Activated gamma-delta T cell treated with Interleukin-2 at 50 U/mL for 16 hours (primary cell): ENCODE measurements around the gene HSPA1L.
"Not testable (repeated sequence)": the region's sequence is repeated elsewhere in the genome, so short reads cannot be mapped to it uniquely, and the experiment has no call there.

Experiments
- DNase-seq: peaks from one replicate; pipeline ENCODE4 v3.0.0-alpha.2; 2020

HSPA1L gene

GRCh38 chr6:31811645-31812044 is 3.4 kb downstream of the HSPA1L start:
- DNase-seq = no peak

GRCh38 chr6:31808599-31808998 is 6.5 kb downstream of the HSPA1L start:
- DNase-seq = not testable (repeated sequence)

- peak; percentile 95 for DNase-seq
Observed at GRCh38 chr6:31806470-31807272, 8.4 kb downstream of the HSPA1L start, which contains the start of gene LSM2. LSM2 (minus strand) TSS chr6:31806966; CDS start chr6:31806757, 209 bp downstream.

- DNase-seq = no peak
Observed at GRCh38 chr6:31805939-31806469, 9.1 kb downstream of the HSPA1L start.

- not testable (repeated sequence) for DNase-seq
Observed at GRCh38 chr6:31801031-31801927, 13.8 kb downstream of the HSPA1L start.

- DNase-seq = no peak
Observed at GRCh38 chr6:31799781-31800180, 15.3 kb downstream of the HSPA1L start.

GRCh38 chr6:31797588-31797987 is 17.5 kb downstream of the HSPA1L start:
- DNase-seq = peak; percentile 44

GRCh38 chr6:31796993-31797385 is 18.1 kb downstream of the HSPA1L start:
- no peak for DNase-seq

GRCh38 chr6:31795616-31796298 is 19.3 kb downstream of the HSPA1L start, which contains the start of gene VARS1:
VARS1 (minus strand) TSS chr6:31795752; CDS start chr6:31795217, 535 bp downstream.
- peak; percentile 81 for DNase-seq

- DNase-seq = no peak
Observed at GRCh38 chr6:31794866-31795615, 20.0 kb downstream of the HSPA1L start.

- DNase-seq = no peak
Observed at GRCh38 chr6:31794294-31794865, 20.7 kb downstream of the HSPA1L start.

GRCh38 chr6:31793927-31794245 is 21.2 kb downstream of the HSPA1L start:
- not testable (repeated sequence) for DNase-seq

- no peak for DNase-seq
Observed at GRCh38 chr6:31792761-31793171, 22.3 kb downstream of the HSPA1L start.

- no peak for DNase-seq
Observed at GRCh38 chr6:31792090-31792374, 23.1 kb downstream of the HSPA1L start.

GRCh38 chr6:31791324-31792089 is 23.6 kb downstream of the HSPA1L start:
- DNase-seq = no peak

GRCh38 chr6:31785475-31785874 is 29.6 kb downstream of the HSPA1L start:
- DNase-seq = no peak

GRCh38 chr6:31784098-31784925 is 30.8 kb downstream of the HSPA1L start:
- no peak for DNase-seq

GRCh38 chr6:31782126-31782855 is 32.8 kb downstream of the HSPA1L start:
- no peak for DNase-seq
